ENCODE data around the gene SMIM12.

GRCh38 chr1:34907487-34908090 lies 48.0 kb upstream of the SMIM12 start:
- TF ChIP-seq POLR2A (IDR thresholded peaks at IDR 0.05) (no peak), CTCF (IDR thresholded peaks at IDR 0.05) (no peak)
